ENCODE data around the gene KPTN.

KPTN gene

DNA sequence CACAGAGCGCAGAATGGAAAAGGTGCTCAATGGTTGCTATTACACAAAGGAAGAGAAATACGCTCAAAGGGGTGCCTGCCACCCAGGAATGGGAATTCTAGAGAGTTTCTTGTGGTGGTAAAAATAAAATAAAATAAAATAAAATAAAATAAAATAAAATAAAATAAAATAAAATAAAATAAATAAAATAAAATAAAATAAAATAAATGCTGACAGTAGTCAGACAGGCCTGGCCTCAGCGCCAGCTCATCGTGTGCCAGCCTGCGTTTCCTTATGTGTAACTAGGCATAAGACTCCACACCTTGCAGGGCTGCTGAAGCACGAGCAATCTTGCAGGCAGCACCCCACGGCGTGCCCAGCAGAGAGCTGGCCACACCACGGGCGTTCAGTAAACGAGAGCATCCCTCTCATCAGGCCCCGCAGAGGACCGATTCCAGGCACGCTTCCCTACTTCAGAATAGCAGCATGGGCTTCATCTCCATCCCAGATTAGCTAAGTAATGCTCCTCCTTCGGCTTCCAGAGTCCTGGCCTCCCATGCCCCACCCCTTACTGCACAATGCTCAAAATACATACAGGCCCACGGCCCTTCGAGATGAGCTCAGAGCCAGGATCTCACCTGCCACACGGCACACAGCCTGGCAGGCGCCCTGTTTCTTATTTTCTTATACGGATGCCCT, 25.3 kb upstream of the KPTN start:
- FAIRE-seq (no peak), DNase-seq (ENCODE audit: insufficient read length, low spot score) (no peak)

DNA sequence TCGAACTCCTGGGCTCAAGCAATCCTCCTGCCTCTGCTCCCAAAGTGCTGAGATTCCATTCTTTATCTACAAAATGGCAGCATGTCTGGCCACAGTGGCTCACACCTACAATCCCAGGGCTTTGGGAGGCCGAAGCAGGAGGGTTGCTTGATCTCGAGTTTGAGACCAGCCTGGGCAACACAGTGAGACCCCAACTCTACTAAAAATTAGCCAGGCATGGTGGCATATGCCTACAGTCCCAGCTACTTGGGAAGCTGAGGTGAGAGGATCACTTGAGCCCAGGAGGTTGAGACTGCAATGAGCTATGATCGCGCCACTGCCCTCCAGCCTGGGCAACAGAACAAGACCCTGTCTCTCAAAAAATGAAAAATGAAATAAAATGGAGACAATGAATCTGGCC, 24.7 kb upstream of the KPTN start:
- DNase-seq (ENCODE audit: insufficient read length, low spot score) (no peak), FAIRE-seq (no peak)

- DNase-seq (ENCODE audit: insufficient read length, low spot score) (no peak), FAIRE-seq (no peak)
These were observed 24.0 kb upstream of the KPTN start for GRCh38 chr19:47507924-47508553.

- no peak for FAIRE-seq
- no peak for DNase-seq (ENCODE audit: insufficient read length, low spot score)
These were observed 23.0 kb upstream of the KPTN start for GRCh38 chr19:47507012-47507411.

GRCh38 chr19:47506459-47506858, 22.4 kb upstream of the KPTN start:
- FAIRE-seq, result no peak
- no peak for DNase-seq (ENCODE audit: insufficient read length, low spot score)

DNA sequence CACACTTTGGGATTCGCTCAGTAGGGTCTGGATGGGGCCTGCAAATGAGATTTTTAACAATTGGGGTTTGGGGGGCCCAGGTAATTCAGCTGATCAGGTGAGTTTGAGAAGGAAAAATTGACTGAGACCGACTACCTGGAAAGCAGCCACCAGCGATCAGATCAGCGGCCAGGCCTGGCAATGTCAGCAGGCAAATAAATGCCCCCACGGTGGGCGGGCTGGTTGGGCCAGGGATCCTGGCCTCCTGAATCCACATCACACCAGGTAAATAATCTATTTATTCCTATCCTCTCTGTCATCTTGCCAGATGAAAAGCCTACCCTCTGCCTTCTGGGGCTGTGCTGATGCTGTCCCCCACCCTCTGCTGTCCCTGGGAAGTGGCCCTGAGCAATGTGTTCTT, 21.5 kb upstream of the KPTN start:
- FAIRE-seq (no peak), DNase-seq (ENCODE audit: insufficient read length, low spot score) (no peak)

- DNase-seq (ENCODE audit: insufficient read length, low spot score) (no peak), FAIRE-seq (no peak)
These were observed 19.8 kb upstream of the KPTN start for GRCh38 chr19:47503826-47504150.

DNA sequence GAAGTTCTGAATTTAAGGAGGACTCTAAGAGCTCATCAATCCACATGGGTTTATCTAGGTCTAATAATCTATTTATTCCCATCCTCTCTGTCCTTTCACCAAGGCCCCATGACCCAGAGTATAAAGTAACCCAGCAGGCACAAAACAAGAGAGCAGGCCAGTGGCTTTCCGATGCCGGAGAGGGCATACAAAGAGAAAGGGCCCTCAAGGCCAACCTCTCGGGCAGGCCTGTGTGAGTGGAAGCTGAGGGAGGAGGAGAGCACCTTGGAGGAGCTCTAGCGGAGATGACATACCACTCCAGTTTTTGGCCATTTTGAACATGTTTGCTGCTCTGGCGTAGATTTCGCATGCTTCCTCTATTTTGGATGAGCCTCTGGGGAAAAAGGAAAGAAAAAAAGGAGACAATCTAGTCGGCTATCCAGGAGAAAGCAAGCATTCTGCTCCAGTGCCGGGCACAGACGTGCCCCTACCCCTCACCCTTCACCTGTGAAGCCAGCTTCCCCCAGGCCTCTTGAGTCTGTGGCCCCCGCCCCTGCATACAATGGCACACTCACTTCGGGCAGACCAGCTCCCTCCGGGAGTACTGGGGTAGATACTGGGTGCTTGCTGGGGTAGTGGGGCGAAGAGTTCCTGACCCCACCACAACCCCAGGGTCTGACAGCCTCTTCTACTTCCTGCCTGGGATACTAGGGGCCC, 19.3 kb upstream of the KPTN start:
- DNase-seq (ENCODE audit: insufficient read length, low spot score) (no peak), FAIRE-seq (no peak)

DNA sequence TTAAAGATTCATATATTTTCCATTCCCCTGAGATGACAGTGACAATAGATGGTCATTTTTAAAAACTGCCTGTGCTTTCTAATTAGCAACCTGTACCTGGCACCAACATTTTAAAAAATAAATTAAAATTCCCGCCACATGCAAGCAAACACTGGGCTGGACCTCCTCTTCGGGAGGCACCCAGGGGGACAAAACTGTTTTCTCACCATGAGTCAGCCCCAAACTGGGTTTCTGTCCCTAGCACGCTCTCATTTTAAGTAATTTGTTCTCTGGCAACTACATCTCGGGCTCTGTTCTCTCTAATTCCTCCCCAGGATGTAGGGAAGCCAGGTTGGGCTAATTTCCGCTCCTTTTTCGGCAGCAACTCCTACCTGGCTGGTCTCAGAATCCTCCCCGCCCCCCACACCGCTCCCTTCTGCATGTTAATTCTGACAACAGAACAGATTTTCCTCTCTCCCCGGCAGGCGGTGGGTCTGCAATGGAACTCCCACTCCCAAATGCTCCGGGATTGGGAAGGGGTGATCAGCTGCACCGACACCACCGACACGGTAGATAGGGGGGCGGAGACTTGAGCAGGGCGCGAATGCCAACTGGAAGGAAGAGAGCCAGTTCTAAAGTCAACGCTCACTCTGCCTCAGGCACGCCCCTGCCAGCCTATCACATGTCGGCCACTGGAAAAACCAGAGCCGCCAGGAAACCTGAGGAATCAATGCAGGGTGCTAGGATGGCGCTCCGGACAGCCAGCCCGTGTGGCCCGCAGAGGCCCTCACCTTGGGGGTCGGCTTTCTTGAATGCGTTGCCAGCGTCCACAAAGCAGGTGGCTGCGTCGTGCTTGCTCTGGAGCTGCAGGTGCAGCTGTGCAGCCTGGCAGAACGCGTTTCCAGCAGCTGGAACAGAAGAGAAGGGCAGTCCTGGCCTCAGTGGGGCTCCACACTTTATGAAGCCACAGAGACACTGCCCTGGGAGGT, 16.1 kb upstream of the KPTN start:
- DNase-seq (ENCODE audit: insufficient read length, low spot score) (no peak), FAIRE-seq (no peak)

- no peak for FAIRE-seq
- no peak for DNase-seq (ENCODE audit: insufficient read length, low spot score)
These were observed 15.4 kb upstream of the KPTN start for GRCh38 chr19:47499371-47499770.

DNA sequence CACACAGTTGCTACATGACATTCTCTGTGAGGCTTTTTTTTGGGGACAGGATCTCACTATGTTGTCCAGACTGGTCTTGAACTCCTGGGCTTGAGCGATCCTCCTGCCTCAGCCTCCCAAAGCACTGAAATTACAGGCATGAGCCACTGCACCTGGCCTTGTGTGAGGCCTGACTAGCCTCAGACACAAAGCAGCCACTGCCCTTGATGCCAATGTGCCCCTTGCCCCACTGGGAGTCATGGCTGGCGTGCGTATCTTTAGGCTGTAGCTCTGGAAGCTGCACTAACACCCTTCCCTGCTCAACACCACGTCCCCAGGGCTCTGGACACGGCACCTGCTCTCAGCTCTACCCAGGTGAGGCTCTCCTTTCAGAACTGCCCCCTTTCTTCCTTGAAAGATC, 14.5 kb upstream of the KPTN start:
- FAIRE-seq, result no peak
- no peak for DNase-seq (ENCODE audit: insufficient read length, low spot score)

DNA sequence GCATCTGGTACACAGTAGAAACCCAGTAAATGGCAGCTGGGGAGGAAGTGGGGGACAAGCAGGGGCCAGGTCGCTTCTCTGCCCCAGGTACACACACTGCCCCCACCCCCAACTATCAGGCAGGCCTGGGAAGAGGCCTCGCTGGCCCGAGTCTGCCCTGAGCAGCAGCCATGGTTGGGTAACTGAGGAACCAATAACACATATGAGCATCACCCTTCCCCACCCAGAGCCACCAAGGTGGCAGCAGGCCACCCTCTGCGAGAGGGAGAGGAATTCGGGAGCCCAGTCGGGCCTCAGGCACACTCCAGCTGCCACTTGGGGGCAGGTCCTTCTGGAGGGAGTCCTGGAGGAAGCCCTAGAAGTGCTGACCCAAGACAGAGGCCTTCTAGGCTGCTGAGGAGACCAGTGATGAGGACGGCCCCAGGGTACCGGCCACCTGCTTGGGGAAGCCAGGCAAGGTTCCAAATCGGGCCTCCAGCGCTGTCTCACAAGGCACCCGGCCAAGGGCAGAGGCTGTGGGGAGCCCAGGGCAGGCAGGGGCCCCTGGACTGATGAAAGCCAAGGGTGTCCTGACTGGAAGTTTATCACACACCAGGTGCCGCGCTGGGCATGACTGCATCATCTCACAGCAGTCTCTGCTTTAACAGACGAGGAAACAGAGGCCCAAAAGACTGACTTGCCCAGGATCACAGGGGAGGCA, 14.0 kb upstream of the KPTN start:
- DNase-seq (ENCODE audit: insufficient read length, low spot score) (no peak), FAIRE-seq (no peak)

DNA sequence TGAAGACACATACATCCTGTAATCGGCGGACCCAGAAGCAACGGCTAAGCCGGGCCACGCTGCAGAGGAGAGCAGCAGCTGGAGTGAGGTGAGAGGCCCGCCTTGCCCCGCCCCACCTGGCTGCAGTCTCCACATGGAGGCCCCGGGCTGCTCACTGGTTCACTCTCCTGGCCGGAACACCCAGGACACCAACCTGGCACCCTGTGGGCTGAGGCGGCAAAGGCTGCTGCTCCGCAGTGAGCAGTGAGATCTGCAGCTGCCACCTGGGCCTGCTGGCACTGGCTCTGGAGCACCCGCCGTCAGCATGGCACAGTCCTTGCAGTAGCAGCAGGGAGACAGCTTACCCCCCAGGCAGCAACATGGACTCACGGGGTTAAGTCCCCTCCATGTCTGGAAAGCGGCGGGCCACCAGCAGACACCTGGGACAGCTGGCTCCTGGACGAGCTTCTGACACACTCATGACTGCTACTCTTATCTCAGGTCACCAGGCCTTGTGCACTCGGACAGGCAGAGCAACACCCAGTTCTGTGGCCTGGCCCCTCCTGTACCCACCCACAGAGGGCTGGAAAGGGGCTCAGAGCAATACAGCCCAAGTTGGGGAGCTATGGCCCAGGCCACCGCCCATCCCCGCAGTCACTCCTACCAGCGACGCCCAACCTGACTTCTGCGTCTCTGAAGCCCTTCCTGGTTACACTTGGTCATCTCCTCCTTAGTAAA, 13.2 kb upstream of the KPTN start:
- no peak for DNase-seq (ENCODE audit: insufficient read length, low spot score)
- FAIRE-seq, result no peak

DNA sequence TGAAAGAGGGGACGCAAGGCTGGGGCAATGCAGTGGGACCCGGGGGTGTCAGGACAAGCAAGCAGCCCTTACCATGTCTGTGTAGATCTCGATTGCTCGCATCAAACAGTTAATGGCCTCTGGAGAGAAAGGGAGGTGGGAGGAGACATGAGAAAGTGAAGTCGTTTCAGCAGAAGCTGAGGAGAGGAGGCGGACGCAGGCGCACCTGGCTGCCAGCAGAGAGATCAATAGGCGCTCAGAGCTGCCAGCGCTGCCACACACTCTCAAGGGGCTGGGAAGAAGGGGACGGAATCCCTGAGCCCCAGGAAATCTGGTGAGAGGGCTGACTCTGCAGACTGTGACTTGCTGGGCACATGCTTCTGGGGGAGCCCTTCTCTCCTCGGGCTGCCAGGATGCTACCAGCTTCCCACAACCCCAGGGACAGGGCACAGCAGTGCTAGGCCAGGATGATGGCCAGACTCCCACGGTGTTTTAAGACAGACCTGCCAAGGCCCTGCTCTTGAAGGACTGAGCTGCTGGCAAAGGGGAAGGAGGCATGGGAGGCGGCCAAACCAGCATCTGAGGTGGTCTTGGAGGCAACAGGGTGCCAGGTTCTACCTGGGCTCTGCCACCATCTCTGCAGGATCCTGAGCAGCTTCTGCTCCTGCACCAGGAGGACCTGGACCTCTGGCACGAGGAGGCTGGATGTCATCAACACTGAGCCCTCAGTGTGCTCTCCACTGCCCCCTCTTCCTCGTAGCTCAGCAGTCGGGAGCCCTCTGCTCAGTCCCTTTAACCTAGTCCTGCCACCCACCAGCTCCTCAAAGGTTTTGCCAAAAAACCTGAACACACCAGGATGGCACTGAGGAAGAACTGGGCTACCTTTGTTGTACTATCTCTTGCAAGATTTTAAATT, 11.7 kb upstream of the KPTN start:
- no peak for FAIRE-seq
- no peak for DNase-seq (ENCODE audit: insufficient read length, low spot score)

GRCh38 chr19:47494729-47495128, 10.7 kb upstream of the KPTN start:
- DNase-seq (ENCODE audit: insufficient read length, low spot score) (no peak), FAIRE-seq (no peak)

DNA sequence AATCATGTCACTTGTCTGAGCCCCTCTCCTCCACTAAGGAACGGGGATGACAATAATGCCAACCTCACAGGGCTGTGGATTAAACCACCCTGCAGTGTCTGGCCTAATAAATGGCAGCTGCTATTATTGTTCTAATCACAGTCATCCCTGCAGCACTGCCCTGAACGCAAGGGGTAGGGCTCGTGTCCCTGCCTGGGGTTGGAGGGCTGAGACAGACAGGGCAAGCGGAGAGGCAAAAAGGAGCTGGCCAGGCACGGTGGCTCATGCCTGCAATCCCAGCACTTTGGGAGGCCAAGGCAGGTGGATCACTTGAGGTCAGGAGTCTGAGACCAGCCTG, 10.2 kb upstream of the KPTN start:
- no peak for DNase-seq (ENCODE audit: insufficient read length, low spot score)
- no peak for FAIRE-seq

- no peak for FAIRE-seq
These were observed 9.6 kb upstream of the KPTN start for GRCh38 chr19:47493378-47494210.

More at GRCh38 chr19:47493378-47494210, 9.6 kb upstream of the KPTN start:
- no peak for DNase-seq (ENCODE audit: insufficient read length, low spot score)
